PC-3 (cell line): Measurements from ENCODE around the gene RANBP3. TPM values are rescaled to one million over a fixed set of nuclear protein-coding genes. Genes with fewer than 3 reads are reported as not detected.

Experiments
- ATAC-seq: fragments of 200-7000 bp; cut with Tn5 transposase; 2 replicates; pipeline ENCODE4 v1.9.1; 2020; ENCODE audit warnings: mild to moderate bottlenecking, moderate library complexity
- BruUV-seq: library from RNA; stranded (reverse); fragments of 400-500 nt; replicated peaks from 2 replicates; lab custom pipeline; 2021; lab: Mats Ljungman, UMichigan
- CTCF ChIA-PET: fragments of 300-600 bp; sonication (Branson Sonifier 250); formaldehyde crosslinking; loops from one replicate; lab custom pipeline; 2022; ENCODE audit warnings: antibody characterized with exemption; lab: Charles Lee
- POLR2A ChIA-PET: fragments of 300-600 bp; sonication (Branson Sonifier 250); formaldehyde crosslinking; loops from one replicate; lab custom pipeline; 2022; ENCODE audit warnings: antibody characterized with exemption; ENCODE audit not compliant: unreplicated experiment; lab: Charles Lee
- DNase-seq: peaks from one replicate; pipeline ENCODE4 v3.0.0-alpha.2; 2015
- H2AFZ ChIP-seq: fragments of 300-600 bp; sonication (generic); 2 replicates; pipeline ENCODE4 v1.6.0; 2016; ENCODE audit warnings: antibody characterized with exemption, low read length
- H3F3A ChIP-seq: fragments of 300-600 bp; sonication (generic); one replicate; pipeline ENCODE4 v1.6.0; 2017; ENCODE audit warnings: antibody characterized with exemption, low read length, control low read depth, mild to moderate bottlenecking; ENCODE audit not compliant: unreplicated experiment
- H3K27ac ChIP-seq: fragments of 300-600 bp; sonication (generic); 2 replicates; pipeline ENCODE4 v1.5.1; 2016; ENCODE audit warnings: mild to moderate bottlenecking, low read length
- H3K27me3 ChIP-seq: fragments of 300-600 bp; sonication (generic); 2 replicates; pipeline ENCODE4 v1.6.1; 2016; ENCODE audit warnings: low read length, mixed read lengths
- H3K36me3 ChIP-seq: fragments of 300-600 bp; sonication (generic); 2 replicates; pipeline ENCODE4 v1.6.1; 2016; ENCODE audit warnings: low read depth, mixed run types, low read length, mixed read lengths
- H3K4me1 ChIP-seq: fragments of 300-600 bp; sonication (generic); 2 replicates; pipeline ENCODE4 v1.5.1; 2016; ENCODE audit warnings: low read length; ENCODE audit not compliant: insufficient read depth
- H3K4me2 ChIP-seq: fragments of 300-600 bp; sonication (generic); 2 replicates; pipeline ENCODE4 v1.6.0; 2016; ENCODE audit warnings: low read length
- H3K4me3 ChIP-seq: fragments of 300-600 bp; sonication (generic); 2 replicates; pipeline ENCODE4 v1.5.1; 2016; ENCODE audit warnings: mild to moderate bottlenecking, low read length, mixed read lengths
- H3K79me2 ChIP-seq: fragments of 300-600 bp; sonication (generic); 2 replicates; pipeline ENCODE4 v1.6.1; 2017; ENCODE audit warnings: low read length, mixed read lengths
- H3K9ac ChIP-seq: fragments of 300-600 bp; sonication (generic); 2 replicates; pipeline ENCODE4 v1.6.0; 2016; ENCODE audit warnings: mild to moderate bottlenecking, low read length
- H3K9me2 ChIP-seq: fragments of 300-600 bp; sonication (generic); replicated peaks from 2 replicates; pipeline ENCODE4 v1.6.1; 2016; ENCODE audit warnings: mixed run types, low read length, mixed read lengths
- H3K9me3 ChIP-seq: fragments of 300-600 bp; sonication (generic); 2 replicates; pipeline ENCODE4 v1.6.1; 2016; ENCODE audit warnings: low read length, mixed read lengths
- H4K20me1 ChIP-seq: fragments of 300-600 bp; sonication (generic); 2 replicates; pipeline ENCODE4 v1.6.1; 2016; ENCODE audit warnings: low read length, mixed read lengths
- EZH2 ChIP-seq: fragments of 300-600 bp; sonication (generic); IDR thresholded peaks from one replicate; pipeline ENCODE4 v1.6.1; 2017; ENCODE audit warnings: antibody characterized with exemption, mild to moderate bottlenecking, low read length; ENCODE audit not compliant: unreplicated experiment
- EZH2phosphoT487 ChIP-seq: fragments of 300-600 bp; sonication (generic); IDR thresholded peaks from 2 replicates; pipeline ENCODE4 v1.6.1; 2018; ENCODE audit warnings: mild to moderate bottlenecking, antibody characterized with exemption, low read length, borderline replicate concordance
- intact Hi-C: fragments of 100-400 bp; cut with micrococcal nuclease; formaldehyde crosslinking; loops from 2 replicates; pipeline ENCODE4 v1.9.0; 2023
- total RNA-seq: library from RNA; depleted of rRNA; stranded (reverse); fragments of >200 nt; gene quantifications from 2 replicates; pipeline ENCODE4 v1.2.3, GENCODE V29; 2014
- TF ChIP-seq, protein P1 (sequence below): fragments of 300-600 bp; sonication (generic); conservative IDR thresholded peaks from 2 replicates; pipeline ENCODE4 v1.5.1; 2017; ENCODE audit warnings: antibody characterized with exemption, low read depth, mild to moderate bottlenecking, low read length

Gene RANBP3
- total RNA-seq, 1 experiment from 2014 or later, result 114 TPM

DNA sequence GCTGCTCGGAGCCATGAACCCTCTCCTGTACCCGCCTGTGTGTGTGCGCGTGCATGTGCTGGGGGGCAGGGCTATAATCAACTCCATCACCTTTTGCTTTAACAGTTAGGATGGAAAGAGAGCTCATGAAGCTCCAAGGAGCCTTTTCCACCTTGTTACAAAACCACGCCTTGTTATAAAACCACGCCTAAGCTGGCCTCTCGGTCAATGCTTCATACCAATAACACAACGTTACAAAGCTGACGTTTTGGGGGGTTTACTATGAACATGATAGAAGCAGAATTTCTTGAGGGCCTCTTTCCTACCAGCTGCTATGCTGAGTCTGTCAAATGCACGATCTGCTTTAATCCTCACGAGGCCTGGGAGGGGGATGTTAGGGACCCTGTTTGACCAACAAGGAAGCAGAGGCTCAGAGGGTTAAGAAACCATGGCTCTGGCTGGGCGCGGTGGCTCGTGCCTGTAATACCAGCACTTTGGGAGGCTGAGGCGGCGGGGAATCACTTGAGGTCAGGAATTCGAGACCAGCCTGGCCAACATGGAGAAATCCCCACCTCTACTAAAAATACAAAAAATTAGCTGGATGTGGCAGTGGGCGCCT lies 52.0 kb downstream of the RANBP3 start:
- Histone ChIP-seq H3K4me1 (no peaks in the 10 kb centered on the region), H3K9ac (no peak overlapping the region), H3K27me3 (no peaks in the 10 kb centered on the region), H2AFZ (no peak overlapping the region), H3K4me3 (no peak overlapping the region), H4K20me1 (no peaks in the 10 kb centered on the region), H3K79me2 (no peaks in the 10 kb centered on the region), H3K4me2 (no peak overlapping the region), H3K9me3 (no peaks in the 10 kb centered on the region), H3K9me2 (no peaks in the 10 kb centered on the region), H3K36me3 (peaks cover 87% of the 10 kb centered on the region), H3F3A (no peaks in the 10 kb centered on the region), H3K27ac (no peak overlapping the region)
- ATAC-seq (no peak), DNase-seq (no peak)
- ChIA-PET POLR2A (no interaction called here), CTCF (no interaction called here)
- intact Hi-C loops, result no loop called here
- TF ChIP-seq, protein P1, sequence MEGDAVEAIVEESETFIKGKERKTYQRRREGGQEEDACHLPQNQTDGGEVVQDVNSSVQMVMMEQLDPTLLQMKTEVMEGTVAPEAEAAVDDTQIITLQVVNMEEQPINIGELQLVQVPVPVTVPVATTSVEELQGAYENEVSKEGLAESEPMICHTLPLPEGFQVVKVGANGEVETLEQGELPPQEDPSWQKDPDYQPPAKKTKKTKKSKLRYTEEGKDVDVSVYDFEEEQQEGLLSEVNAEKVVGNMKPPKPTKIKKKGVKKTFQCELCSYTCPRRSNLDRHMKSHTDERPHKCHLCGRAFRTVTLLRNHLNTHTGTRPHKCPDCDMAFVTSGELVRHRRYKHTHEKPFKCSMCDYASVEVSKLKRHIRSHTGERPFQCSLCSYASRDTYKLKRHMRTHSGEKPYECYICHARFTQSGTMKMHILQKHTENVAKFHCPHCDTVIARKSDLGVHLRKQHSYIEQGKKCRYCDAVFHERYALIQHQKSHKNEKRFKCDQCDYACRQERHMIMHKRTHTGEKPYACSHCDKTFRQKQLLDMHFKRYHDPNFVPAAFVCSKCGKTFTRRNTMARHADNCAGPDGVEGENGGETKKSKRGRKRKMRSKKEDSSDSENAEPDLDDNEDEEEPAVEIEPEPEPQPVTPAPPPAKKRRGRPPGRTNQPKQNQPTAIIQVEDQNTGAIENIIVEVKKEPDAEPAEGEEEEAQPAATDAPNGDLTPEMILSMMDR, result no peak
- no TSS peak for BruUV-seq

DNA sequence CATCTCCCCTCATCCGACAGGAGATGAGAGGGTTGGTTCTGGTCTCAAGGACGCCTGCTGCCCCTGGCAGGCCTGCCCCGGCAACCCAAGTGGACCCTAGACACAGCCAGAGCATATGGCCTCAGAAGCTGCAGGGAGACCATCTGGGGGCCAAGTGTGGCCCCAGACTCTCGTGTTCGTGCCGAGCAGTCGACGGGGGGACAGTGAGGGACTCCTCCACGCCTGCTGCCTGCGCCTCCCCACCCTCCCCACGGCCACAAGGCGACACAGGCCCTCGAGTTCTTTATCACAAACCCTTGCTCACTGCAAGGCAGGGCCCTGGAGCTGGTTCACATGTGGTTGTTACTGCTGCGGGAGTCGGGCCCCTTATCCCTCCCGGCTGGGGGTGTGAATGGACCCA lies 54.6 kb downstream of the RANBP3 start:
- Histone ChIP-seq H3K9me3 (no peaks in the 10 kb centered on the region), H4K20me1 (no peaks in the 10 kb centered on the region), H3K4me1 (no peaks in the 10 kb centered on the region), H3K4me3 (no peak overlapping the region), H3K9ac (no peak overlapping the region), H3K27me3 (no peaks in the 10 kb centered on the region), H3K27ac (no peak overlapping the region), H3K36me3 (peaks cover 68% of the 10 kb centered on the region), H3K4me2 (no peak overlapping the region), H3K9me2 (no peaks in the 10 kb centered on the region), H3F3A (no peaks in the 10 kb centered on the region), H3K79me2 (no peaks in the 10 kb centered on the region), H2AFZ (no peak overlapping the region)
- intact Hi-C loops, result no loop called here
- ATAC-seq (no peak), DNase-seq (no peak)
- ChIA-PET POLR2A (no interaction called here), CTCF (no interaction called here)
- no TSS peak for BruUV-seq
- TF ChIP-seq EZH2phosphoT487 (no peak), EZH2 (no peak)
- TF ChIP-seq, protein P1, result no peak

DNA sequence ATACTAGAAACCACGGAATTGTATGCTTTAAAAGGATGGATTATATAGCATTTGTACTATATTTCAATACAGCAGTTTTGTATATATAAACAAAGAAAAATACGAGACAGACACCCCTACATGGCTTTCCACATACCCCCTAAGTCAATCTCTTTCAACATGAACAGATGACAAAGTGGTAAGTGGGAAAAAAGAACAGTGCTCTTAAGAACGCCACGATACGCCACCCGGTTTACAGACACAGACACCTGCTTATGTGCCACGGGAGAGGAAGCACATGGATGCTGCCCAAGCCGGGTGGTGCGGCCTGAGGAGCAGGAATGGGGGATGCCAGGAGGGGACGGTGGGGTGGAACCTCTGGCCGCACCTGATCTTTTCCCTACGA lies 55.8 kb downstream of the RANBP3 start:
- Histone ChIP-seq H3K4me2 (no peak overlapping the region), H3K27ac (no peak overlapping the region), H3K9me3 (no peaks in the 10 kb centered on the region), H3K36me3 (peaks cover 64% of the 10 kb centered on the region), H2AFZ (no peak overlapping the region), H3K4me1 (no peaks in the 10 kb centered on the region), H3F3A (no peaks in the 10 kb centered on the region), H3K27me3 (no peaks in the 10 kb centered on the region), H3K4me3 (no peak overlapping the region), H3K9ac (no peak overlapping the region), H3K9me2 (no peaks in the 10 kb centered on the region), H3K79me2 (no peaks in the 10 kb centered on the region), H4K20me1 (no peaks in the 10 kb centered on the region)
- CTCF ChIA-PET, result no interaction called here
- BruUV-seq, result no TSS peak
- intact Hi-C loops, result no loop called here
- no peak for TF ChIP-seq EZH2phosphoT487
- TF ChIP-seq, protein P1, result no peak
- TF ChIP-seq EZH2, result no peak
- ATAC-seq (no peak), DNase-seq (no peak)
- POLR2A ChIA-PET, result no interaction called here
